GM23248 (cell line): ENCODE measurements around the gene AHCY.

Experiments
- EZH2 ChIP-seq: fragments of 200-600 bp; sonication (generic); IDR thresholded peaks from 2 replicates; pipeline ENCODE4 v1.6.1; 2018; ENCODE audit warnings: antibody characterized with exemption, mild to moderate bottlenecking; ENCODE audit not compliant: insufficient read depth, poor library complexity, severe bottlenecking
- EZH2phosphoT487 ChIP-seq: fragments of 200-600 bp; sonication (generic); IDR thresholded peaks from 2 replicates; pipeline ENCODE4 v1.6.1; 2018; ENCODE audit warnings: antibody characterized with exemption, moderate library complexity, mild to moderate bottlenecking, low read depth; ENCODE audit not compliant: insufficient read depth

DNA sequence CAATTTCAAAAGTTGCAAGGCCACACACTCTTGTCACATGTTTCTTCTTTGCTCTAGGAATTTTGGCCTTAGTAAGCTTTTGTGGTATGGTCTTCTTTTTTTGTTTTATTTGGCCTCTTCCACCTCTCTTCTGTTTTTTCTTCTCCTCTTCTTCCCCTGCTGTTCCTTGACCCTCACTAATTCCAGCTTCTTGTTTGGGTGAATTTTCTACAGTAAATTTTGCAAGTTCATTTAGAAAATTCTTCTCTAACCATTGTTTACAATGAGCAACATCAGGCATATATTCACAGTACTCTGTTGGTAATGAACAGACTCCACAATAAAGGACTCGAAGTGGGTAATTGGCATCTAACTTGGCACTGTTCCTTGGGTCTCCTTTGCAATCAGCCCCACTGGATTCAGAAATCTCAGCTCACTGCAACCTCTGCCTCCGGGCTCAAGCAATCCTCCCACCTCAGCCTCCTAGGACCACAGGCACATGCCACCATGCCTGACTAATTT is 57.0 kb downstream of the AHCY start:
- TF ChIP-seq EZH2phosphoT487 = no peak
- TF ChIP-seq EZH2 = no peak
